ENCODE measurements around the gene MYO18A. TPM values are rescaled to one million over a fixed set of nuclear protein-coding genes. Genes with fewer than 3 reads are reported as not detected.
"Not testable (repeated sequence)": the region's sequence is repeated elsewhere in the genome, so short reads cannot be mapped to it uniquely, and the experiment has no call there.

MYO18A gene
- total RNA-seq, 1 donor from 2014 or later = 167 TPM

DNA sequence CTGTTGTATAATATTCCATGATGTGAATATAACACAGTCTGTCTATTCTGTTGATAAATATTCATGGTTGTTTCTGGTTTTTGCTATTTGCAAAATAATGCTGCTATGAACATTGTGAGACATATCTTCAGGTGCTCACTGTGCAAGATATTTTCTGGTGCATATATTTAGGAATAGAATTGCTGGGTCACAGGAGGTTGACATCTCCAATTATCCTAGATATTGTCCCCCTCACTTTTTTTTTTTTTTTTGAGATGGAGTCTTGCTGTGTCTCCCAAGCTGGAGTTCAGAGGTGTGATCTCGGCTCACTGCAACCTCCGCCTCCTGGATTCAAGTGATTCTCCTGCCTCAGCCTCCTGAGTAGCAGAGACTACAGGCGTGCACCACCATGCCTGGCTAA, 14.5 kb upstream of the MYO18A start:
- DNase-seq (ENCODE audit: low read depth) = no peak

DNA sequence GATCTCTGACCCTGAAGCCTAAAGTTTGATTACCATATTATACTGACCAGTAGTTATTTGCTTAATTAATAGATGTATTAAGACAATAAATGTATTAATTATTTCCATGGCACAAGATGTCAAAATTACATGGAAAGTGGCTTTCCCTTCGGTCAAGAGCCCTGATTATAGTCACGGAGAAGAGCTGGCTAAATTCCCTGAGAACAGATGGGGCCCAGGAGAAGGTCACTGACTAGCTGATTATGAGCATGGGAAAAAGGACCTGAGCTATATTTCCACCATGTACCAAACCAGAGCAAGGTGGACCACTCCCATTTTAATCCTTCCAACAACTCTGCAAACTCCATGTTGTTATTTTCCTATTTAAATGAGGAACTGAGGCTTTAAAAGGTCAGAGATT, 12.9 kb upstream of the MYO18A start:
- no peak for DNase-seq (ENCODE audit: low read depth)

DNA sequence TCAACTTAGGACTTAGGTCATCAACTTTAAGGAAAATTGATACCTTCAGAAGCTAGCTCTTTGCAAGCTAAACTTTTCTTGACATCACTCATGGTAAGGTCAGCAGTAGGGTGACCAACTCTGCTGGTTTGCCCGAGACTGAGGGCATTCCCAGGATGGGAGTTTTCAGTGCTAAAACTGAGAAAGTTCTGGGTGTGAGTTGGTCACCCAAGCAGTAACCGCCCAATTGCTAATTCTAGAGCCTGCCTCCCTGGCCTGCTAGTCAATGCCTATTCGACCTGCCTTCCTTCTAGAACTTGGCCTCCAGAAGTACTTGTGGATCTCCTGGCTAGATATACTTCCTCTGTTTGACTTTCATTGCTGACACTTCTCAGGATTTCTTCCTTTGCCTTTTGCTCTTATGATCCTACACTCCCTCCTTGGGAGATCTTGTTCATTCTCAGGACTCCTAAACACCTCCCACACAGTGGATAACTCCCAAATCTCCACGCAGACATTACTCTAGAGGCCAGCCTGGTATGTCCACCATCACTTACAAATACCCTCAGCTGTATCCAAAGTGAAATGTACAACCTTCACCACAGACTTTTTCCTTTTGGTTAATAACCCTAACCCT, 10.5 kb upstream of the MYO18A start:
- DNase-seq (ENCODE audit: low read depth) = no peak

DNA sequence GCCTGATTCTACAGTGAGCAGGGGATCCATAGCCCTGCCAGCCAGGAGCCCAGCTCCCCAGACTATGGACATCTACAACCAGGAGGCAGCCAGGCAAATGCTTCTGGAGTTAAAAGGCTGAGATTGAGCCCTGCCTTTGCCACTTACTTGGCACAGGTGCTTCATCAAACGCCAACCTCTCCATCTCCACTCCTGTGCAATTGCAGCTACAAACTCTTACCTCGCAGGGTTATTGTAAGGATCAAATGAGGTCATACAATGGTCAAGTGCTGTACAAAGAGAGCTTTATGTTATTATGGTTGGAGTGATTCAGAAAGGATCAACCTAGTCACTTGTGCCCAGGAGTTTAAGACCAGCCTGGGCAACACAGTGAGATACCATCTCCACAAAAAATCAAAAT, 9.8 kb upstream of the MYO18A start:
- no peak for DNase-seq (ENCODE audit: low read depth)

DNA sequence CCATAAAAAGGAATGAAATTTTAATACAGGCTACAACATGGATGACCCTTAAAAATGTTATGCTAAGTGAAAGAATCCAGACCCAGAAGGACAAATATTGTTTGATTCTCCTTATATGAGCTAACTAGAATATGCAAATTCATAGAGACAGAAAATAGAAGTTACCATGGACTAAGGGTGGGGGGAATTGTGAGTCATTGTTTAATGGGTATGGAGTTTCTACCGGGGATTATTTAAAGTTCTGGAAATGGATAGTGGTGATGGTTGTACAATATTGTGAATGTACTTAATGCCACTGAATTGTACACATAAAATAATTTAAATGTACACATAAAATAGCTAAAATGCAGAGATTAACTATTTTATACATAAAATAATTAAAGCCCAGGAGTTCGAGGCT, 9.2 kb upstream of the MYO18A start:
- DNase-seq (ENCODE audit: low read depth) = no peak

DNA sequence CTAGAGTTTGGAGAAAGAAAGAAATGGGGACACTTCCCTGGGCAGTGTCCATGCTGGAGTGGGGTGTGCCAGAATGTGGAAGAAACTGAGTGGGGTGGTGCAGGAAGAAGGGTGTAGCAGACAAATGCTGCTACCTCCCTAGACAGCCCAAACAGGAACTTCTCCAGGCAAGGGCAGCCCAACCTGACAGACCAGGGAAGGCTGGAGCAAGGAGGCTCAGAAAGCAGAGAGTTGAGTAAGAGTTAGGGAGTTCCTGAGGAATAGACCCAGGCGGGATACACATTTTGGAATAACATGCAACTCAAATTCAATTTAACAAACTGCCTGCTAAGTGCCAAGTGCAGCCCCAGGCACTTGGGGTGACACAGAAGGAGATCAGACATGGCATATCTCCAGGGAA, 1.0 kb upstream of the MYO18A start:
- DNase-seq (ENCODE audit: low read depth) = no peak

DNA sequence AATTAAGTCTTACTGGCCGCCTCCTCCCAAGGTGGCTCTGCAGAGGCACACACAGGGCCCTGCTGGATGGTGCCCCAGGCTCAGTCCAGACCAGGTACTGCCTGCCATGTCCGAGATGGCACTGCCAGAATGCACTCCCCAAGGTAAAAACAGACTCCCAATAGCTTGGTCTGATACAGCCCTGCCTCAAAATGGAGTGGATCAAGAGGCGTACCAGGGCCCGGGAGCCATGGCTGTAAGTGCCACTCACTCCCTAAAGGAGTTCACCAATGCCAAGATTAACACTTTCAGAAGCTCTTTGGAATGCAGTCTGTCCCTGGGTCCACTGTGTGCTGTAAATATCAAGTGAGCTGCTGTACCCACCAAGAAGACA, 576 bp upstream of the MYO18A start:
- DNase-seq (ENCODE audit: low read depth) = no peak

DNA sequence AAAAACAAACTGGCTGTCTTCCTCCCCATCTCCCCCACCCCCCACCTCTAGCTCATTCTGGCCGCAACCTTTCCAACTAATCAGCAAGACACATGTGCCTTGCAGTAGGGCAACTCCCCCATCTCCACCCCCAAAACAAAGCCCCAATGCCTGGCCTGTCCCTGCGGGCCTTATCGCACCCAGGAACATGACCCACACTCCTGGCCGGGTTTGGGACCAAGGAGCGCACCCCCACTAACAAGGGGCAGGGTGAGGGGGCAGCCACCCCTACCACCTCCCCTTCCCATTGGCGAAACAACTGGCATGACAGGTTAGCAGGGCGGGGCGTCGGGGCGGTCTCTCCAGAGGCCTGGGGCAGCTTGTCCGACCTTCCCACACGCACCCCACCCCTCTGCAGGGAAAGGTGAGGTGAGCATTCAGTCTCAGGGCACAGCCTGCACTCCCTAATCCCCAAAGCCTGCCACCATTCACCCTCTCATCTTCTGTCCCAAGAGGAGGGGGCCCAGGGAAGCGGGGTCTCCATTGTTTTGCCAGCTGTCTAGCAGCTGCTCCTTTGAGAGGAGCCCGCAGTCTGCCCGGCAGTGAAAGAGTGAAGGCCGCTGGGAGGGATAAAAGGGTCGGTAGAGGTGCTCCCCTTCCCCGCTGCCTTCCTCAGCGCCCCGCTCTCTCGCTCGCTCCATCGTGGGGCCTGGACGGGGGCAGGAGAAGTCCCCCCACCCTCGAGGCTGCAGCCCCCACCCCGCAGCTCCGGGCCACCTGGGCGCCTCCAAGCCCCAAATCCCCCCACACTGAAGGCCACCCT, 765 bp downstream of the MYO18A start:
- DNase-seq (ENCODE audit: low read depth) = peak; percentile 56

DNA sequence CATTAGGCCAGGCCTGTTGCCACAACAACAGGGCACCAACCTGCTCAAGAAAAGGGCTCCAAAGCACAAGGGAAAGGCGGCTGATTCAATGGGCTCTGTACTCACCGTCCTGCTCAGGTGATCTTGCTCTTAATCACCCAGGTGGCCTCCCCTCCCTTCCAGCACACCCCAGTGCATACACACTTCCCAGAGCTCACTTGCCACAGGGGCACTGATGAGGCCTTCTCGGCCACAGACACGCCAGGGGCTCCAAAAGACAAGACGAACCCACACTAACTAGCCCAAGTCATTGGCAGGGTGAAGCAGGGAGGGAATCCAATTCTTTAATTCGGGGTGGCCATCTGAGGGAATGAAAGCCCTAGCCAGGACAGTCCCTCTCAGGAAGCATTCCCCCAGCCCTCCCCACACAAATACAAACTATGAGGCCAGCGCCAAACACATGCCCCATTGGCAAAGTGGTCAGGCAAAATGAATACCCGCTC, 1.4 kb downstream of the MYO18A start:
- DNase-seq (ENCODE audit: low read depth) = no peak

DNA sequence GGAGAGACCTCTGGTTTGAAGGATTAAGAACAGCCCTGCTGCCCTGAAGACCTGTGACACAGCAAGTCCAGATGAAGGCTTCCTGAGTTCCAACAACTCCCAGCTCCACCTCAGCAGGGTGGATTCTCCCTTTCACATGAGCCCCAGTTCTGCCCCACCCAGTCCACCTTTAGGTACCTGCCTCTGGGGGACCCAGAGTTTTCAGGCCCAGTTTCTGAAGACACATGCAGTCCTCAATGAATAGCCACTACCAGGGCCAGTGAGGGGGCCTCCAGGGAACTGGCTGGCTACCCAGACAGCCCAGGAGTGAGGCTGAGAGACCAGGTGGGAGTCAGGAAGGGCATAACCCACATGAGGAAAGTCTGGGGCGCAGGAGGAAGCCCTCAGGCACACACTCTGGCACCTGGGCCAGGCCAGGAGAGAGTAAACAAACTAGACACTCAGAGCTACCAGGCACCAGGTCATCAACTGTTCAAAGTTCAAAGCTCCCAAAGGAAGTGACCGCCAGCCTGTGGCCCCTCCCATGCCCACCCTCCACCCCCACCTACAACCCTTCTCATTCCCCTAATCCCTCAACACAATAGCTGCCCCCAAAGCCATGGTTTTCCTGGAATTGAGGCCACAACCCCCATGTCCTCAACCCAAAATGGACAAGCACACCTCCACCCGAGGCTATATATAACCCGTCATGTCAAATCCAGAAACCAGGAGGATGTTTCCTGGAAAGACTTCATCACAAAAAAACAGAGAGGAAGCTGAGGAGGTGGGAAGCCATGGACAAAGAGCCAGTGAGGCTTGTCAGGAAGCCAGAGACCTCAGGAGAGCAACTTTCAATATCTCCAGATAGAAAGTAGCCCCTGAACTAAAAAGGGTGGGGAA, 2.1 kb downstream of the MYO18A start:
- no peak for DNase-seq (ENCODE audit: low read depth)

DNA sequence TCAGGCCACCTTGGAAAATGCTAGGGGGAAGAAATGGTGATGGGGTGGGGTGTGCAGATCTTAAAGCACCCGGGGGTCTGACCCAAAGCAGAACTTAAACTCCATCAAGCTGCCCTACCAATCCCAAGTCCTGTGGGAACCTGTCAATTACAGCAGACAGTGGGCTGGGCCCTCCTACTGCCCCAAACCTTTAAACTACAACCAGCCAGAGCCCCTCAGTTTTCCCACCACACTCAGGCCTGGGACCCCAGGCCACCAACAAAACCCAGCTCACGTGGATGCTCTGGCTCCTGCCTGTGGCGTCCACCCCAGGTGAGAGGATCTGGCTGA, 2.7 kb downstream of the MYO18A start:
- DNase-seq (ENCODE audit: low read depth) = no peak

DNA sequence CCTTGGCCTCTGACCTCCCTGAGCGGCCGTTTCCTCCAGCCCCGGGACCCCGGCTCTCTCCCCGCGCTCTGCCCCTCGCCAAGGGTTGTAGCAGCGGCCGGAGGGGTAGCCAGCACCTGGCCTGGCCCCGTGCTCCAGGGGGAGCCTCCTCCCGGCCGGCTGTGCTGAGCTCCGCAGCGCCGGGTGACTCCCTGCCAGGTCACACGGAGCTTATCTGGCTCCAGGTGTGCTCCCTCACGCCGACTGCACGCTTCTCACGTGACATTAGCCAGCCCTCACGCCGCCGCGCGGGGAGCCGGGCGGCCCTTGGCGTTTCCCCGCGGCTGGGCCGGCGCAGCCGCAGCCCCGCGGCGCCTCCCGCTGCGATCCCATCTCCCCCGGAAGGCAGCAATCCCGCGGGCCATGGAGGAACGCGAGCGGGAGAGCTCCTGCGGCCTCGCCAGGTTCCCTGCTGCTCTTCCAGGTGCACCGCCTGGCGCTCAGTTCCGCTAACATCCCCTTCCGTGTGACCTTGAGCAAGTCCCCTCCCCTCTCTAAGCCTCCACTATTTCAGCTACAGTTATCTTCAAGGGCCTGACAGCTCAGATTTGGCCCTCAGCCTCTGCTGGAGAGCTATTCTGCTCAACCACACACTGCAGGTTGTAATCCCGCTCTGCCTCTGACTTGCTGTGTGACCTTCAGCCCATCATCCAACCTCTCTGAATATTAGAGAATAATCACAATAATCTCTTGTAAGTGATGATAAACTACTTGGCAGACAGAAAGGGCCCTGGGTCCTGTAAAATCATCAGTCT, 3.4 kb downstream of the MYO18A start:
- no peak for DNase-seq (ENCODE audit: low read depth)

DNA sequence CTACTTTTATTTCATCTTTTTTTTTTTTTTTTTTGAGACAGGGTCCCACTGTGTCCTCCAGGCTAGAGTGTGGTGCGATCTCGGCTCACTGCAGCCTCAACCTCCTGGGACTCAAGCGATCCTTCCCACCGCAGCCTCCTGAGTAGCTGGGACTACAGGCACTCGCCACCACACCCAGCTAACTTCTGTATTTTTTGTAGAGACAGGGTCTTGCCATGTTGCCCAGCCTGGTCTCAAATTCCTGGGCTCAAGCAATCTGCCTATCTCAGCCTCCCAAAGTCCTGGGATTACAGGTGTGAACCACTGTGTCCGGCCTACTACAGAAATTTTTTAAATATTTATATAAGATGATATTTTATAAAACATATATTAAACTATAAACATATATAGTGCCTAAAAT, 4.8 kb downstream of the MYO18A start:
- DNase-seq (ENCODE audit: low read depth) = no peak

DNA sequence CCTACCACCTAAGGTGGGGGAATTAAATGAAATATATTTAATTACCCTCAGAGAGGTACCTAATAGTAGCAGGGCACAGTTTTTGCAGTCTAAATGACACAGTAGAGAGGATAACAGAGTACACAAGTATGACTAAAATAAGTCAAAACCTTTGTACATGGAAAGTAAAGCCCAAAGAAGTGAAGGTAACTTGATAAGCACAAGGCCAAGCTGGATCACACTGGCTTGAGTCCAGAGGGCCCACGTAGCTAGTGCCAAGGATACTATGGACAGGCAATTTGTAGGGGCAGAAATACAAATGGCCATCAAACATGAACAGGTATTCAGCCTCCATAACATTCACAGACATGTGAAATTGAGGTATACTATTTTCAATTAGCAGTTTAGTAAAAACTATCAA, 7.6 kb downstream of the MYO18A start:
- no peak for DNase-seq (ENCODE audit: low read depth)

DNA sequence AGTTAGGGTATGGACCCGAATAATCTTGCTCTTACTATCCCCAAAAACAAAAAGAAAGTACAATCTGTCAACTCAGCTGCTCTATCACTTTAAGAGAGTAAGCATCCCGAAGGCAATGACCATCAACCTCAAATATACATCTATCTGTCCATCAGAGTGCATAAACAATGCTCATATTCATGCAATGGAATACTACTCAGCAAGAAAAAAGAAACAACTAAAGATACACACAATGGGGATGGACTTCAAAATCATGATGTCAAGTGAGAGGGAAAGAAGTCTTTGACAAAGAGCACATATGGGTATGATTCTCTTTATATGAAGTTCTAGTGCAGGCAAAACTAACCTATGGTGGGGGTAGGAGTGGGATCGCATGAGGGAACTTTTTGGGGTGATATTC, 9.5 kb downstream of the MYO18A start:
- DNase-seq (ENCODE audit: low read depth) = no peak

DNA sequence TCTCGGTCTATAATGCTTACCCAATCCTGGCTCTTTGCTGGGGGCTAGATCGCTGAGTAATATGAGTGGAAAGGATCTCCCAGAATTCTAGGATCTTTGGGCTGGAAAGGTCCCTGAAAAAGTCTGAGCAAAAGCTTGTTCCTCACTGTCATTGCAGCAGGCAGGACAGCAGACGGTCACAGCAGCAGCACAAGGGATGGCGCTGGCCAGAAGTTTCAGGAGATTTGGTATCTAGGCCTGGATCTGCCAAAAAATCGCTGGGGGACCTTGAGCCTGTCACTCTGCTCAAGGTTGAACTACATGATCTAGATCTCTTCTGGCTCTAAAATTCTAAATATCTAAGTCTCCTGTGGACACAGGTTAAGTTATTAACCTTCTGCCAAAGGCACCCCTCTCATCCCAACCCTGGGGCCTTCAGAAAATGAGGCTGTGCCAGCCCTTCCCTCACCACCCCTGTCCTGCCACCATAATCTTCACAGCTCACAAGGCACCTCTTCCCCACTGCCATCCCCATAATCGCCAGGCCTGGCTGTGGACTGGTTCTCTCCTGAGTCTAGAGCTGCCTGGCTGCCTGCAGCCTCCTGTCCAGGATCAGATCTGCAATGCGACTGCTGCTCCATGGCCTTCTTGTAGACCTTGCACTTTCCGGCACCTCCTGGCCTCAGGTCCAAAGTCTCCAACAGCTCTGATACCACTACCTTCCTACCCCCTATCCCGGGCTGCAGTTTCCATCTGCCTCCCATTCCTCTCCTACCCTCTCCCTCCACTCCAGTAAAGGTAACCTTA, 10.2 kb downstream of the MYO18A start:
- DNase-seq (ENCODE audit: low read depth) = no peak

DNA sequence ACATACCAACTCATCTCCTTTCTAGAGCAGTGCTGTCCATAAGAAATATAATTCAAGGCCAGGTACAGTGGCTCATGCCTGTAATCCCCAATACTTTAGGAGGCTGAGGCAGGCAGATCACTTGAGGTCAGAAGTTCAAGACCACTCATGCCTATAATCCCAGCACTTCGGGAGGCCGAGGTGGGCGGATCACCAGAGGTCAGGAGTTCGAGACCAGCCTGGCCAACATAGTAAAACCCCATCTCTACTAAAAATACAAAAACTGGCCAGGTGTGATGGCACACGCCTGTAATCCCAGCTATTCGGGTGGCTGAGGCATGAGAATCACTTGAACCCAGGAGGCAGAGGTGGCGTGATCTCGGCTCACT, 11.5 kb downstream of the MYO18A start:
- DNase-seq (ENCODE audit: low read depth) = not testable (repeated sequence)

DNA sequence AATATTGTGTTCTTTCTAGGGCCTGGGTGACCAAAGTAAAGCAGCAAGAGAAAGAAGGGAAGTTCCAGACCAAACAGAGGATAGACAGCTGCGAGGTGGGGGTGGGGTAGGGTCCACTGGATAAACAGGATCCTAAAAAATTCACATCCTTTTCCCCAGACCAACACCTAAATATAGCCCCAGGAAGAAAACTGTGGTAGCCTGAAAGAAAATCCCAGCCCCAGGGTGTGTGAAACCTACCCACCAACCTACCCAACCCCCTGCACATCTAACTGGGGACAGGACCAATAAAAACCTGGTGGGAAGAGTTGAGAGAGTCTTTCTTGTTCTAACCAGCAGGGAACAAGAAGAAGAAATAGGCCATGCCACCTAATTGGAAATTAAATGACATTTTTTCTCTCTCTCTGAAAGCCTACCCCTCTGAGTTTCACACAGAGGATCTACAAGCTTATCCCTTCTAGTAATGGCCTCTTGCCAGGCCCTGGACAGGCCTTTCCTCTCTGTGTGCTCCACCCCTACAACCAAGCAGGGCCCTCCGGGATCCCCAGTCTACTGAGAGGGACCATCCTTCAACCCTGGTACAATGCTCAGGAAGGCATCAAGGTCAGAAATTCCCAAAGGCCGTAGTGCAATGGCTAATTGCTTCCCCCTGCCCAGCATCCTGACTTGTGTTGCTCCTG, 12.0 kb downstream of the MYO18A start:
- DNase-seq (ENCODE audit: low read depth) = peak; percentile 81

DNA sequence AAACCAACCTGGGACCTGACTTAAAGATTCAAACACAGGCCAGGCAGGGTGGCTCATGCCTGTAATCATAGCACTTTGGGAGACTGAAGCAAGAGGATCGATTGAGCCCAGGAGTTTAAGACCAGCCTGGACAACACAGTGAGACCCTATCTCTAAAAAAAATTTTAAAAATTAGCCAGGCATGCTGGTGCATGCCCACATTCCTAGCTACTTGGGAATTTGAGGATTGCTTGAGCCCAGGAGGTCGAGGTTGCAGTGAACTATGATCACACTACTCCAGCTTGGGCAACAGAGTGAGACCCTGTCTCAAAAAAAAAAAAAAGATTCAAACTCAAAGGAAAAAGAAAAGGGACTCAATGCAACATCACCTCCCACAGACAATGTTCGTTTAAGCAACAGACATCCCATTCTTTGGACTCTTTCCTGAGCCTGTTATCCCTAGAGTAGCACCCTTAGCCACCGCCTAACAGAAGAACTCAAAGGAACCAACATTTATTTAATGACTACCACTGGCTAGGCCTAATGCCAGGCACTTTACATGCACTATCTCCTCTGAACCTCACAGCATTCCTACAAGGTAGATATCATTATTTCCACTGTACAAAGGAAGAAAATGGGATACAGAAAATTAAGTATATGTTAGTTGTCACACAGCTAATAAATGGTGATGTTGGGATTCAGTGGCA, 12.7 kb downstream of the MYO18A start:
- no peak for DNase-seq (ENCODE audit: low read depth)

DNA sequence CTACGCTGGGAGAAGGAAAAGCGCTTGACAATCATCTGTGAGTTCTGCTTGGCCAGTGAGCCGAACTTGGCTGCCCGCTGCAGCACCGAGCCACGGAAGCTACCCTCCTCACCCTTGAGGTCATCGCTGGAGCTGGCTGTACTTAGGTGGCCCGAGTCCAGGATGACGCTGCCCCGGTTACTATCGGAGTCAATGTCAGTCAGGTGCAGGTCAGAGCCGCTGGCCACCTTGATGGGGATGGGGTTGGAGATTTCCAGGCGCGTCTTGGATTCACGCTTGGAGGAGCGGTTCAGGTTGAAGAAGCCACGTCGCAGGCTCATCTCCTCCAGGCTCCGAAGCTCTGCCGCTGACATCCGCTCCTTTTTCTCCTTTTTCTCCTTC, 13.7 kb downstream of the MYO18A start:
- no peak for DNase-seq (ENCODE audit: low read depth)
